ENCODE data around the gene DGLUCY. TPM values are rescaled to one million over a fixed set of nuclear protein-coding genes. Genes with fewer than 3 reads are reported as not detected.
"Not testable (repeated sequence)": the region's sequence is repeated elsewhere in the genome, so short reads cannot be mapped to it uniquely, and the experiment has no call there.

DGLUCY gene
- polyA plus RNA-seq (ENCODE audit: insufficient read length in 4 of 4): 10 to 100 TPM; 66.2 to 77.6 (median 75.6) TPM

GRCh38 chr14:91113829-91114078 lies at the start of gene DGLUCY:
Gene DGLUCY (plus strand): TSS chr14:91114073. CDS start chr14:91160295, 46,222 bp downstream.
- peak in 3 of 4 donors; percentile 58 to 75 (median 67) for DNase-seq (ENCODE audit: low read depth in 4 of 4, low spot score in 3 of 4)

GRCh38 chr14:91065266-91065665 lies 48.6 kb upstream of the DGLUCY start:
- DNase-seq (ENCODE audit: low read depth in 4 of 4, low spot score in 3 of 4): no peak

- DNase-seq (ENCODE audit: low read depth in 4 of 4, low spot score in 3 of 4): no peak
Measured at GRCh38 chr14:91067186-91067585, 46.7 kb upstream of the DGLUCY start.

GRCh38 chr14:91068642-91069041 lies 45.2 kb upstream of the DGLUCY start:
- no peak for DNase-seq (ENCODE audit: low read depth in 4 of 4, low spot score in 3 of 4)

GRCh38 chr14:91070572-91070971 lies 43.3 kb upstream of the DGLUCY start:
- no peak for DNase-seq (ENCODE audit: low read depth in 4 of 4, low spot score in 3 of 4)

- no peak for DNase-seq (ENCODE audit: low read depth in 4 of 4, low spot score in 3 of 4)
Measured at GRCh38 chr14:91075553-91075952, 38.3 kb upstream of the DGLUCY start.

GRCh38 chr14:91078095-91078737 lies 35.7 kb upstream of the DGLUCY start:
- DNase-seq (ENCODE audit: low read depth in 4 of 4, low spot score in 3 of 4): no peak

GRCh38 chr14:91080071-91080470 lies 33.8 kb upstream of the DGLUCY start:
- DNase-seq (ENCODE audit: low read depth in 4 of 4, low spot score in 3 of 4): no peak

- DNase-seq (ENCODE audit: low read depth in 4 of 4, low spot score in 3 of 4): no peak
Measured at GRCh38 chr14:91082282-91082681, 31.6 kb upstream of the DGLUCY start.

GRCh38 chr14:91084516-91084915 lies 29.4 kb upstream of the DGLUCY start:
- no peak for DNase-seq (ENCODE audit: low read depth in 4 of 4, low spot score in 3 of 4)

- DNase-seq (ENCODE audit: low read depth in 4 of 4, low spot score in 3 of 4): not testable (repeated sequence)
Measured at GRCh38 chr14:91087470-91087869, 26.4 kb upstream of the DGLUCY start.

- DNase-seq (ENCODE audit: low read depth in 4 of 4, low spot score in 3 of 4): no peak
Measured at GRCh38 chr14:91088585-91089235, 25.2 kb upstream of the DGLUCY start.

GRCh38 chr14:91089958-91090535 lies 23.8 kb upstream of the DGLUCY start:
- DNase-seq (ENCODE audit: low read depth in 4 of 4, low spot score in 3 of 4): no peak

GRCh38 chr14:91090743-91091142 lies 23.1 kb upstream of the DGLUCY start:
- DNase-seq (ENCODE audit: low read depth in 4 of 4, low spot score in 3 of 4): no peak

GRCh38 chr14:91092073-91092472 lies 21.8 kb upstream of the DGLUCY start:
- DNase-seq (ENCODE audit: low read depth in 4 of 4, low spot score in 3 of 4): no peak

GRCh38 chr14:91093743-91094472 lies 20.0 kb upstream of the DGLUCY start:
- not testable (repeated sequence) for DNase-seq (ENCODE audit: low read depth in 4 of 4, low spot score in 3 of 4)

GRCh38 chr14:91094772-91095171 lies 19.1 kb upstream of the DGLUCY start:
- DNase-seq (ENCODE audit: low read depth in 4 of 4, low spot score in 3 of 4): no peak

- DNase-seq (ENCODE audit: low read depth in 4 of 4, low spot score in 3 of 4): no peak
Measured at GRCh38 chr14:91095178-91095577, 18.7 kb upstream of the DGLUCY start.

GRCh38 chr14:91097657-91098056 lies 16.2 kb upstream of the DGLUCY start:
- DNase-seq (ENCODE audit: low read depth in 4 of 4, low spot score in 3 of 4): not testable (repeated sequence)

GRCh38 chr14:91098591-91098990 lies 15.3 kb upstream of the DGLUCY start:
- no peak for DNase-seq (ENCODE audit: low read depth in 4 of 4, low spot score in 3 of 4)

GRCh38 chr14:91100102-91100501 lies 13.8 kb upstream of the DGLUCY start:
- no peak for DNase-seq (ENCODE audit: low read depth in 4 of 4, low spot score in 3 of 4)

GRCh38 chr14:91103116-91103515 lies 10.8 kb upstream of the DGLUCY start:
- no peak for DNase-seq (ENCODE audit: low read depth in 4 of 4, low spot score in 3 of 4)

Measured in right renal pelvis (tissue), 4 donors.